Stimulated activated CD8-positive, alpha-beta memory T cell treated with anti-CD3 and anti-CD28 coated beads, Interleukin-15, amount 100 ng/mL, for 1 hour (primary cell): Measurements from ENCODE around the gene GTF2F1.
"Not testable (repeated sequence)": the region's sequence is repeated elsewhere in the genome, so short reads cannot be mapped to it uniquely, and the experiment has no call there.

Source experiments
- DNase-seq: peaks from one replicate; pipeline ENCODE4 v3.0.0-alpha.2; 2020; ENCODE audit warnings: low read depth

The GTF2F1 gene

GRCh38 chr19:6417713-6418561, 25.0 kb upstream of the GTF2F1 start:
- DNase-seq, result no peak

DNA sequence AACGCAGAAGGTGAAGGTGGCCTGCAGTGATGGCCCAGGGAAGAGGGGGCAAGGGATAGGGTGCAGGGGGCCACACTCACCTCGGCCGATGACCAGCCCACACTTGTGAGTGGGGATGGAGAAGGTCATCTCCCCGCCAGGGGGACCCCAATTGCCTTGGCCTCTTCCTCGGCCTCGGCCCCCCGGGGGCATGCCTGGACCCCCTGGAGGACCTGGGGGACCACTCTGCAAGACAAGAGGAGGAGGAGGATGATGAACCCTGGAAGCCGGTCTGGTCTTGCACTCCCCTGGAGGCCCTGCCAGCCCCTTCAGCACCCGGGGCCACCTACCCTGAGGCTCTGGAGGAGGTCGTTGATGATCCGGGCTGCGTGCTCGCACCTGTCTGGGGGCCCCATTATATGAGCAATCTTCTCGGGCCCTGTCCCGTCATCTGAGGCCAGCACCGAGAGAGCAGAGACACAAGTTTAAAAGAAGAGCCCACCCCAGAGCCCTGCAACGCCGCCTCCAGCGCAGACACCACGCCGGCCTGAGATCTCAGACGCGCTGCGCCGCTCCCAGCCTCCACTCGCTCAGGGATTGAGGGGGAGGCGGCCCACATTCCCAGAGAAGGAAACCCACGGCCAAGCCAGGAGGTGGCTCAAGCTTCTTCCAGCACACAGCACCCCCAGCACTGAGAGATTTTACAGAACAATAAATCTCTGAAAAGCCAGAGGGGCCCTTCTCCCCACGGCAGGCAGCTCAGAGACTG, 23.9 kb upstream of the GTF2F1 start:
- DNase-seq, result no peak

DNA sequence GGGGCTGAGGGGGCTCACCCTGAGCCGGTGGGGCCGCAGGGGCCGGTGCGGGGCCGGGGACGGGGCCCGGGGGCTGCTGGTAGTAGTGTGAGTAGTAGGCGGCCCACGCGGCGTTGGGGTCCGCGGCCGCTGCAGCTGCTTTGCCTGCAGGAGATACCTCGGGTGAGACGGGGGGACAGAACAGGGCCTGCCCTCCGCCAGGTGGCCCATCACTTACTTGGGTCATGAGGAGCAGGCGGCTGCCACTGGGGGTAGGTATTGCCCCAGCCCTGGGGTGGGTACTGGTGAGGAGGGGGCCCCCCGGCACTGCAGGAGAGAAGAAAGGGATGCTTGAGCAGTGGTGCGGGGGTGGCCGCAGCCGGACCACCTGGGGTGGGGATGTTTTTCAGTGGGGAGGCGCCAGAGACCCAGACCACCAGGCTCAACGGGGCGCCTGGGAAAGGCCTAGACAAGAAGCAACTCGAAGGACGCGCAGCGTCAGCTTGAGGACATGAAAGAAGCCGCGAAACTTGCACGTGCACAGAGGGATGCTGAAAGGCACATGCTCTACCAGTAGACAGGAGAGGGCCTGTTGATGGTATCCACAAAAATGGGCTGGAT, 22.7 kb upstream of the GTF2F1 start:
- no peak for DNase-seq

- DNase-seq, result no peak
Observed at GRCh38 chr19:6414793-6415590, 22.0 kb upstream of the GTF2F1 start.

GRCh38 chr19:6413721-6414643, 21.0 kb upstream of the GTF2F1 start:
- DNase-seq, result no peak

DNA sequence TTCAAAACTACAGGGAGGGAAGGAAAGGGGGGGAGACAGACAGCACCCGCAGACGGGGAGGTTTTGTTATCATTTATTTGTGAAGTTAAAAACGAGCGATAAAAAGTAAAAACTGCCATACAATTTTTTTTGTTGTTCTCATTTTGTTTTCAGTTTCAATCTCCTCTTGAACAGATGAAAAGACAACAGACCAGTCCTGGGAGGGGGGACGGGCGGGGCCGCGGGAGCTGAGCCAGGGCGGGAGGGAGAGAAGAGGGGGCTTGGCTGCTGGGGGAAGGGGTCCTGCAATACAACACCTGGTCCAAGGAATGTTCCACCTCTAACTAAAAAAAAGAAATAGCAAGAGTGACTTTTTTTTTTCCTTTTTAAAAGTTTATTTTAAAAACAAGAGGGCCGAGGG, 20.3 kb upstream of the GTF2F1 start:
- DNase-seq, result no peak

DNA sequence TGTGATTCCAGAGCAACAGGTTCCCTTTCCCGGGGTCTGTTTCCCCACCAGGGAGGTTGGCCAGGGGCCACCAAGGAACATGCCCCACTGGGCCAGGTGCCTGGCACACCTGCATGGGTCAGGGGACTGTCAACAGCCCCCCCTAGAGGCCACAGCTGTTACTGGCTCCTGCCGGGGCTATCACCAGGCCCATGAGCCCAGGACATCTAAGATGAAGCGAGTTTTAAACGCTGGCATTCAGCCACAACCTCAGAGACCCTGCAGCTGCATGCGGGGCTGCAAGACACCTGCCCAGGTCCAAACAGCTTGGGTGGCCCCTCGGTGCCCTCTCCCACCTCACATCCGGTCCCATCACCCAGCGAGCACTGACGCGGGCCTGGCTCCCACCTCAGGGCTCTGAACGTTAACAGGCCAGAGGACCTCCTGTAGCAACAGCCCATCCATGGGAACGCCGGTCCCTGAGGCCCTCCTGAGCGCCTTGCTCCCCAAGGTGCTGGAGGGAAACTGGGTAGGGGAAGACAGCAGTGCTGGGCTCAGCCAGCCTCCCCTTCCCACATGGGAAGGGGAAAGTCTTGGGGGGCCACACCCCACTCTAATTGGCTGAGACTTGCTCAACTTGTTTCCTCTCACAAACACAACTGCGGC, 19.6 kb upstream of the GTF2F1 start:
- DNase-seq, result peak; percentile 34

DNA sequence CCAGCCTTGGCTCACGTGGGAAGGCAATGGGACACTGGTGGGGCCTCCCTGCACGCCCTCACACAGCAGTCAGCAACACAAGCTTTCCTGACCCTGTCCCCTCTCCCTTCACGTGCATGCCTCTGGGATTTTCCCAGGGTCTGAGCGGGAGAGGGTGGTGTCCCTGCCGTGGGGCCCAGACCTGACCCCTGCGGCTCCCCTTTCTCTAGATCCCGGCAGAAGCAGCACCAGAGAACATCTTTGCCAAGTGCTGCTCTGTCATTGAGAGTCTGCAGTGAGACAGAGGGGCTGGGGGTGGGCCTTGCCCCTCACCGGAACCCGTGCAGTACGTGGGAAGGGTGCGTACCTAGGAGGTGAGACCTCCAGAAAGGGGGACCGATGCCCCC, 19.1 kb upstream of the GTF2F1 start:
- DNase-seq, result no peak

GRCh38 chr19:6409346-6409745, 16.4 kb upstream of the GTF2F1 start:
- DNase-seq, result no peak

DNA sequence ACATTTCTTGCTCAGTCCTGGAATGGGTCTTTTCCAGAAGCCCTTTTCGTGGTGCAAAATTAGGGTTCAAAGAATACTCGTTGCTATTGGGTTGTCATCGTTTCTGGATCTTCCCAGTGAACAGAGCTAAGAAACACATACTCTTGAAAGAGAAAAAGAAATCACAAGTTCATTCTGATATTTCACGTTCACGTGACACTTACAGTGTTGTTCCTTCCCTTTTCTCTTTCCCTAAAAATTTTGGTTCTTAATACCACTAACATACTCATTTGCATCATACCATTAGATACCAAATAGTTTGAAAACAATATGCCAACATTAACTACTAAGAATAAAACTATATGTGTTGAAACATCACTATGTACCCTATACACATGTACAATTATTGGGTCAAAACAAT, 13.4 kb upstream of the GTF2F1 start:
- no peak for DNase-seq

- DNase-seq, result no peak
Observed at GRCh38 chr19:6402837-6403608, 10.1 kb upstream of the GTF2F1 start.

DNA sequence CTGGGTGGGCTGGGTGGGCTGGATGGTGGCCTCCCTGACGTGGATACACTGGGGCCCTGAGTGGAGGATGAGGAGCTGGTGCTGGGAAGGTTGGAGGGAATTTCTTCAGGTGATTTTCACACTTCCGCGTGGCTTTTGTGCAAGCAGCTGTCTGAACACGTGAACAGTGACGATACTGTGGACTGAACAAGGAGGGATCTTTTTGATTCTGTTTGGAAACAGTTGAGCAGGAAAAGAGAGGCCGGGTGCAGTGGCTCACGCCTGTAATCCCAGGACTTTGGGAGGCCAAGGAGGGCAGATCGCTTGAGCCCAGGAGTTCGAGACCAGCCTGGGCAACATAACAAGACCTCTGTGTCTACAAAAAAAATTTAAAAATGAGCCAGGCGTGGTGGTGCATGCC, 9.1 kb upstream of the GTF2F1 start:
- no peak for DNase-seq

GRCh38 chr19:6400062-6400944, 7.3 kb upstream of the GTF2F1 start:
- DNase-seq, result not testable (repeated sequence)

- DNase-seq, result no peak
Observed at GRCh38 chr19:6396305-6396704, 3.3 kb upstream of the GTF2F1 start.

- no peak for DNase-seq
Observed at GRCh38 chr19:6394831-6395230, 1.9 kb upstream of the GTF2F1 start.

- DNase-seq, result no peak
Observed at GRCh38 chr19:6393983-6394412, 1.0 kb upstream of the GTF2F1 start.

DNA sequence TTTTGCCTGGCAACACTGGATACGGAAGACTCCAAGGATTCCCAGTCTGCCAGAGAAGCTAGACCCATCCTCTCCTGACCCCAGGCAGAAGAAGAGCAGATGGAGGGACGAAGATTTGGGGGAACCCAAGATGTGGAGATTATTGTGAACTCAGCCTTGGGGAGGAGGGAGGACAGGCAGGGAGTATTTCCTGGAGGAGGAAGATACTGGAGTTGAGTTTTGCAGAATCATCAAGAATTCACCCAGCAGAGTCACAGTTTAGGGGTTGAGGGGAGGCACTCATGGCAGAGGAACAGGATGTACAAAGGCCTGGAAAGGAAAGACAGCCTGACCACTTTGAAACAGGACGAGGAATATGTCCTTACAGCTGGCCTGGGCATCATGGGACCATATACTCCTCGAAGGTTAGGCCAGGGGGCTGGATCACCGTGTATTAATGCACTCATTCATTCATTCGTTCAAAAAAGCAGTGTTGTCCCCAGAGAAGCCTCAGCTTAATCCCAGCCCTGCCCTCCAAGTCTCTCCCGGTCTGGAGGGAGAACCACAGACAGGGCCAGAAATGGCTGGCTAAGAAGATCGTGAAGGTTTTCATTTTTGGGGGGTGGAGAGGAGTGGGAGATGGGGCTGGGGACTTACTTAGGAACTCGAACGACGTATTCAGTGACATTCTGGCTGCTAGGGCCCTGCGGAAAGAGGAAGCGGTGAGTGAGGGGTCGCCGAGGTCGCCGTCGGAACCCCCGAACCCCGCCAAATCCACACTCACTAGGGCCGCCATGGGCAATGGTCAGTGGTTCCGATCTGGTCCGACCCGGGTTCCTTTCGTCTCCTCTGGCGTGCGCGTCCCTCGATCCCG, 517 bp downstream of the GTF2F1 start:
- no peak for DNase-seq

DNA sequence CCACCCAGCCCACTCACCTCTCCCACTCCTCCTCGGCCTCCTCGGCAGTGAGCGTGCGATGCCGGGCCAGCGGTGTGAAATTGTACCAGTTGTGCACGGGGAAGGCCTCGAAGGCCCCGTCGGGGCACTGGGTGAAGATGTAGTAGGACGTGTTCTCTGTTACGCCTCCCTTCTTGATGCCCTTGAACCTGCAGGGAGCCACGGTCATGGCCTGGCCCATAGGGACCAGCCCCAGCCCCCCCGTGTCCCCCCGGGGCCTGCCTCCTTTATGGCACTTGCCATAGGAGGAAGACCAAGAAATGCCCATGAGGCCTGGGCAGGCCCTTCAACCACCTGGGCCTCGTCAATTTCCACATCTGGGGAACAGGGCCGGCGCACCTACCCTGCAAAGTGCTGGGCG, 5.6 kb downstream of the GTF2F1 start:
- no peak for DNase-seq
